IMR-90 (cell line): ENCODE data around the gene NAPEPLD. TPM values are rescaled to one million over a fixed set of nuclear protein-coding genes. Genes with fewer than 3 reads are reported as not detected.

Experiments used
- ATAC-seq: fragments of 200-7000 bp; cut with Tn5 transposase; 2 replicates; pipeline ENCODE4 v1.9.1; 2020; ENCODE audit warnings: low read depth, mild to moderate bottlenecking, moderate library complexity
- BruUV-seq: library from RNA; stranded (reverse); fragments of 400-500 nt; replicated peaks from 2 replicates; lab custom pipeline; 2021; lab: Mats Ljungman, UMichigan
- CTCF ChIA-PET: fragments of 300-600 bp; formaldehyde crosslinking; extraction: SDS; loops from one replicate; lab custom pipeline; 2021; ENCODE audit warnings: antibody characterized with exemption; lab: Yijun Ruan, JAX
- POLR2A ChIA-PET: fragments of 300-600 bp; sonication (Branson Sonifier 250); formaldehyde crosslinking; loops from one replicate; lab custom pipeline; 2022; ENCODE audit warnings: antibody characterized with exemption; ENCODE audit not compliant: unreplicated experiment; lab: Charles Lee
- DNase-seq: peaks from one replicate; pipeline ENCODE4 v3.0.0; 2013
- H2AFZ ChIP-seq: replicated peaks from 2 replicates; pipeline ENCODE3; 2013; ENCODE audit warnings: low read length, mild to moderate bottlenecking; ENCODE audit not compliant: poor library complexity
- H2AK5ac ChIP-seq: 2 replicates; pipeline ENCODE4 v1.6.1; 2013; ENCODE audit warnings: low read depth, low read length, inconsistent platforms
- H2AK9ac ChIP-seq: replicated peaks from 2 replicates; pipeline ENCODE3; 2013; ENCODE audit warnings: mild to moderate bottlenecking, low read depth, low read length, moderate library complexity; ENCODE audit not compliant: poor library complexity
- H2BK120ac ChIP-seq: 2 replicates; pipeline ENCODE4 v1.6.1; 2013; ENCODE audit warnings: low read depth, low read length, inconsistent platforms
- H2BK15ac ChIP-seq: 3 replicates; pipeline ENCODE4 v1.6.1; 2013; ENCODE audit warnings: low read depth, low read length, inconsistent platforms
- H2BK20ac ChIP-seq: 2 replicates; pipeline ENCODE4 v1.6.1; 2013; ENCODE audit warnings: low read depth, mild to moderate bottlenecking, inconsistent platforms, low read length, moderate library complexity
- H2BK5ac ChIP-seq: 2 replicates; pipeline ENCODE4 v1.6.1; 2013; ENCODE audit warnings: mild to moderate bottlenecking, low read depth, low read length, inconsistent platforms; ENCODE audit not compliant: poor library complexity, severe bottlenecking
- H3K14ac ChIP-seq: replicated peaks from 2 replicates; pipeline ENCODE4 v1.6.1; 2013; ENCODE audit warnings: low read depth, low read length, inconsistent platforms
- H3K18ac ChIP-seq: 2 replicates; pipeline ENCODE4 v1.6.1; 2013; ENCODE audit warnings: low read depth, low read length, control low read depth
- H3K23ac ChIP-seq: 2 replicates; pipeline ENCODE4 v1.6.1; 2013; ENCODE audit warnings: low read depth, low read length, inconsistent platforms
- H3K27ac ChIP-seq: 2 replicates; pipeline ENCODE4 v1.5.1; 2013; ENCODE audit warnings: mild to moderate bottlenecking, control low read depth, low read length; ENCODE audit not compliant: insufficient read depth
- H3K27me3 ChIP-seq: 2 replicates; pipeline ENCODE4 v1.6.1; 2013; ENCODE audit warnings: low read length; ENCODE audit not compliant: control insufficient read depth, insufficient read depth
- H3K36me3 ChIP-seq: 2 replicates; pipeline ENCODE4 v1.6.1; 2013; ENCODE audit warnings: low read length, mixed read lengths; ENCODE audit not compliant: control insufficient read depth, insufficient read depth
- H3K4ac ChIP-seq: 2 replicates; pipeline ENCODE4 v1.6.1; 2013; ENCODE audit warnings: low read depth, low read length, inconsistent platforms
- H3K4me1 ChIP-seq: 2 replicates; pipeline ENCODE4 v1.6.1; 2013; ENCODE audit warnings: low read length, mixed read lengths; ENCODE audit not compliant: control insufficient read depth, insufficient read depth
- H3K4me2 ChIP-seq: 2 replicates; pipeline ENCODE4 v1.6.1; 2013; ENCODE audit warnings: low read depth, mild to moderate bottlenecking, control low read depth, low read length, moderate library complexity
- H3K4me3 ChIP-seq: 2 replicates; pipeline ENCODE4 v1.5.1; 2013; ENCODE audit warnings: low read depth, mild to moderate bottlenecking, control low read depth, low read length, moderate library complexity; ENCODE audit not compliant: insufficient read depth
- H3K56ac ChIP-seq: 2 replicates; pipeline ENCODE4 v1.6.1; 2013; ENCODE audit warnings: low read length, inconsistent platforms; ENCODE audit not compliant: insufficient read depth; ENCODE audit errors: extremely low read depth
- H3K79me1 ChIP-seq, 2 experiments: 2 replicates each; pipeline ENCODE4 v1.6.1; 2013; ENCODE audit warnings: low read length in 2 of 2, inconsistent platforms in 1 of 2, low read depth in 1 of 2
- H3K9ac ChIP-seq: 2 replicates; pipeline ENCODE4 v1.6.1; 2013; ENCODE audit warnings: low read depth, low read length, control low read depth
- H3K9me1 ChIP-seq: 2 replicates; pipeline ENCODE4 v1.6.1; 2013; ENCODE audit warnings: low read length, inconsistent platforms; ENCODE audit not compliant: insufficient read depth
- H3K9me3 ChIP-seq: 2 replicates; pipeline ENCODE4 v1.6.1; 2013; ENCODE audit warnings: low read length; ENCODE audit not compliant: control insufficient read depth, insufficient read depth
- H4K20me1 ChIP-seq: 2 replicates; pipeline ENCODE4 v1.6.1; 2013; ENCODE audit warnings: low read length, inconsistent platforms; ENCODE audit not compliant: insufficient read depth
- H4K5ac ChIP-seq: 2 replicates; pipeline ENCODE4 v1.6.1; 2013; ENCODE audit warnings: mild to moderate bottlenecking, low read depth, low read length, control low read depth
- H4K8ac ChIP-seq, 2 experiments: 2 replicates each; pipeline ENCODE4 v1.6.1; 2013; ENCODE audit warnings: low read depth in 2 of 2, low read length in 2 of 2, control low read depth in 1 of 2, inconsistent platforms in 1 of 2
- H4K91ac ChIP-seq: 2 replicates; pipeline ENCODE4 v1.6.1; 2013; ENCODE audit warnings: low read depth, low read length, inconsistent platforms; ENCODE audit not compliant: insufficient read depth
- CEBPB ChIP-seq: IDR thresholded peaks from 2 replicates; pipeline ENCODE4 v1.6.1; 2012; ENCODE audit warnings: low read depth, low read length, improper control_type of control experiment
- CHD1 ChIP-seq: IDR thresholded peaks from 2 replicates; pipeline ENCODE4 v1.6.1; 2012; ENCODE audit warnings: low read depth, low read length, improper control_type of control experiment
- CTCF ChIP-seq: conservative IDR thresholded peaks from 2 replicates; pipeline ENCODE4 v1.5.1; 2012; ENCODE audit warnings: mild to moderate bottlenecking, low read depth, low read length, improper control_type of control experiment
- ELK1 ChIP-seq: fragments of 150-350 bp; IDR thresholded peaks from 2 replicates; pipeline ENCODE4 v1.6.1; 2016; ENCODE audit warnings: low read depth, mild to moderate bottlenecking, low read length, moderate library complexity, borderline replicate concordance
- MAFK ChIP-seq: IDR thresholded peaks from 2 replicates; pipeline ENCODE4 v1.6.1; 2012; ENCODE audit warnings: low read depth, low read length, improper control_type of control experiment
- MXI1 ChIP-seq: IDR thresholded peaks from 2 replicates; pipeline ENCODE4 v1.6.1; 2012; ENCODE audit warnings: low read depth, mild to moderate bottlenecking, low read length, moderate library complexity, borderline replicate concordance
- NFE2L2 ChIP-seq: fragments of 150-350 bp; IDR thresholded peaks from 2 replicates; pipeline ENCODE4 v1.6.1; 2016; ENCODE audit warnings: low read depth, mild to moderate bottlenecking, low read length
- POLR2A ChIP-seq: IDR thresholded peaks from 2 replicates; pipeline ENCODE4 v1.6.1; 2012; ENCODE audit warnings: mild to moderate bottlenecking, low read depth, low read length
- RAD21 ChIP-seq: IDR thresholded peaks from 2 replicates; pipeline ENCODE4 v1.6.1; 2012; ENCODE audit warnings: low read length, improper control_type of control experiment
- USF2 ChIP-seq: fragments of 150-350 bp; IDR thresholded peaks from 2 replicates; pipeline ENCODE4 v1.6.1; 2017; ENCODE audit warnings: mild to moderate bottlenecking, antibody characterized with exemption, low read length, low read depth
- WGBS, 2 experiments: methylation state at CpG; one replicate each; pipeline versions ENCODE4 v1.1.5 to v1.1.7; 2013; ENCODE audit warnings: missing lambda C conversion rate in 2 of 2; ENCODE audit not compliant: insufficient read length in 1 of 2; ENCODE audit errors: extremely low coverage in 2 of 2; 5-methylcytosine and 5-hydroxymethylcytosine counted together
- dilution Hi-C: fragments of 300-500 bp; cut with HindIII; formaldehyde crosslinking; loops from one replicate; pipeline ENCODE4 v1.14.3; 2018; ENCODE audit warnings: low sequenced_read_pairs; ENCODE audit not compliant: unreplicated experiment
- in situ Hi-C: fragments of 300-500 bp; cut with MboI; formaldehyde crosslinking; loops from 3 replicates; pipeline ENCODE4 v1.14.3; 2019; ENCODE audit warnings: low sequenced_read_pairs, inconsistent platforms, mixed read lengths
- intact Hi-C: fragments of 100-400 bp; cut with micrococcal nuclease; formaldehyde crosslinking; loops from 2 replicates; pipeline ENCODE4 v1.10.0; 2022
- polyA plus RNA-seq, 3 experiments: library from polyadenylated mRNA; depleted of rRNA; stranded (reverse); fragments of >200 nt; gene quantifications; 2 replicates each; pipeline ENCODE4 v1.2.3, GENCODE V29; 2012; ENCODE audit warnings: low replicate concordance in 1 of 3
- total RNA-seq: library from RNA; depleted of rRNA; stranded (reverse); fragments of >200 nt; gene quantifications from 2 replicates; pipeline ENCODE4 v1.2.3, GENCODE V29; 2012

The NAPEPLD gene
- total and polyA plus RNA-seq, 2 of the 4 experiments (the other 2 are of a cell fraction), result 2.2 to 3.4 TPM

- ATAC-seq (no peak), DNase-seq (no peak)
- Histone ChIP-seq H2BK15ac (no peak overlapping the region), H2BK20ac (no peak overlapping the region), H3K36me3 (peaks cover 17% of the 10 kb centered on the region), H2AK5ac (no peak overlapping the region), H2AK9ac (no peak overlapping the region), H3K18ac (no peak overlapping the region), H4K5ac (no peak overlapping the region), H4K91ac (no peak overlapping the region), H4K8ac (no peak overlapping the region), H3K27me3 (no peaks in the 10 kb centered on the region), H2BK5ac (no peak overlapping the region), H3K56ac (no peak overlapping the region), H3K23ac (no peak overlapping the region), H3K4me3 (no peak overlapping the region), H3K27ac (no peak overlapping the region), H3K4me2 (no peak overlapping the region), H3K9me3 (no peaks in the 10 kb centered on the region), H3K9ac (no peak overlapping the region), H2BK120ac (no peak overlapping the region), H3K79me1 (no peaks in the 10 kb centered on the region), H3K4ac (no peak overlapping the region), H4K20me1 (no peaks in the 10 kb centered on the region), H3K4me1 (no peaks in the 10 kb centered on the region), H3K14ac (no peak overlapping the region), H2AFZ (no peak overlapping the region), H3K9me1 (no peaks in the 10 kb centered on the region)
- ChIA-PET POLR2A (no interaction called here), CTCF (no interaction called here)
- dilution Hi-C loops (no loop called here), intact Hi-C loops (no loop called here), in situ Hi-C loops (no loop called here)
- no CpG with 5 or more reads among the region's 1 CpG for WGBS, 2 experiments
- TF ChIP-seq ELK1 (no peak), CTCF (no peak), USF2 (no peak), CEBPB (no peak), MXI1 (no peak), CHD1 (no peak), NFE2L2 (no peak), POLR2A (no peak), MAFK (no peak), RAD21 (no peak)
- BruUV-seq, result no TSS peak
Measured at GRCh38 chr7:103093429-103093828, 55.5 kb downstream of the NAPEPLD start.
